BJ (cell line): ENCODE data around the gene TMEM176A. TPM values are rescaled to one million over a fixed set of nuclear protein-coding genes. Genes with fewer than 3 reads are reported as not detected.

Experiments used
- CTCF ChIA-PET: fragments of 350-600 bp; formaldehyde crosslinking; extraction: SDS; loops from one replicate; lab custom pipeline; 2021; ENCODE audit warnings: antibody characterized with exemption, inconsistent platforms; lab: Yijun Ruan, JAX
- POLR2A ChIA-PET: fragments of 300-600 bp; sonication (Branson Sonifier 250); formaldehyde crosslinking; extraction: SDS; loops from one replicate; lab custom pipeline; 2021; ENCODE audit warnings: antibody characterized with exemption; lab: Charles Lee
- DNase-seq: peaks from one replicate; pipeline ENCODE4 v3.0.0-alpha.2; 2011; ENCODE audit warnings: low read depth
- H3K27me3 ChIP-seq: 2 replicates; pipeline ENCODE4 v1.6.0; 2011; ENCODE audit warnings: low read length; ENCODE audit not compliant: control insufficient read depth, insufficient read depth
- H3K36me3 ChIP-seq: 2 replicates; pipeline ENCODE4 v1.5.1; 2011; ENCODE audit warnings: low read length; ENCODE audit not compliant: control insufficient read depth, insufficient read depth
- H3K4me3 ChIP-seq: 2 replicates; pipeline ENCODE4 v1.5.1; 2011; ENCODE audit warnings: low read depth, mild to moderate bottlenecking, control low read depth, low read length
- polyA minus RNA-seq: library from RNA; depleted of rRNA, polyadenylated mRNA; stranded (reverse); fragments of >200 nt; gene quantifications from 2 replicates; pipeline ENCODE4 v1.2.3, GENCODE V29; 2011; rRNA and poly(A)+ RNA removed
- polyA plus RNA-seq: library from polyadenylated mRNA; depleted of rRNA; stranded (reverse); fragments of >200 nt; gene quantifications from 2 replicates; pipeline ENCODE4 v1.2.3, GENCODE V29; 2011; rRNA removed
- TF ChIP-seq, protein P1 (sequence below): IDR thresholded peaks from 2 replicates; pipeline ENCODE4 v1.5.1; 2011; ENCODE audit warnings: low read depth, mild to moderate bottlenecking, control low read depth, inconsistent platforms, low read length, moderate library complexity; ENCODE audit not compliant: insufficient read depth

The TMEM176A gene, protein sequence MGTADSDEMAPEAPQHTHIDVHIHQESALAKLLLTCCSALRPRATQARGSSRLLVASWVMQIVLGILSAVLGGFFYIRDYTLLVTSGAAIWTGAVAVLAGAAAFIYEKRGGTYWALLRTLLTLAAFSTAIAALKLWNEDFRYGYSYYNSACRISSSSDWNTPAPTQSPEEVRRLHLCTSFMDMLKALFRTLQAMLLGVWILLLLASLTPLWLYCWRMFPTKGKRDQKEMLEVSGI
- polyA plus RNA-seq (not detected in 2 replicates), polyA minus RNA-seq (not detected in 2 replicates)

DNA sequence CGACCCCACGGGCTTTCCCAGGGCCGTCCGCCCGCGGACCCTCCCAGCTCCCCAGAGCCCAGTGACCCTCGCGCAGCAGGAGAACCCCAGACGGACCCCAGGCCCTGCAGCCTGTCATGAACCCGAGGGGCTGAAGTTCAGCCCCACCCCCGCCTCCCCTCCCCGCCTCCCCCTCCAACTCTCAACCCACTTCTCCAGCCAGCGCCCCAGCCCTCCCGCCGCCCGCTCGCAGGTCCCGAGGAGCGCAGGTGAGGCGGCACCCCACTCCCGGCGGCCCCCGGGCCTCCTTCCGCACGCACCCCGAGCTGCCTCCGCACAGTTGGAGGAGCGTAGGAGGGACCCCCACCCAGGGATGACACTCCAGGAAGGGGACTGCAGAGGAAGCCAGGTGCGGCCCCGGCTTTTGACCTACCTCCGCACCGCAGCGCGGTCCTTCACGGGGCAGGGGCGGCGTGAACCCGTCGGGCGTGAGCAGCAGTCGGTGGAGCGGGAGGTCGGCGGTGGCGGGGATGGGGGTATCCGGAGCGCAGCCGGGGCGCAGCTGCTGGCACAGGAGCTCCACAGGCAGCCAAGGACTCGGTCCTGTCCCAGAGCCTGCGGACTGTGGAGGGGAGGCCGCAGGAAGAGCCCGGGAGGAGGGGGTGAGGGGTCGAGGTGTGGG is at the start of gene TMEM176A:
Gene TMEM176A (plus strand): TSS at position 189 of the 661 bp plus-strand sequence. CDS start 782 bp downstream, outside the sequence.
- POLR2A ChIA-PET, result no interaction called here
- H3K27me3 ChIP-seq, result peaks cover 11% of the 10 kb centered on the region; the same call in 1 of the 2 replicates
- no peak for DNase-seq
- no peak within 1 kb of the TSS for H3K4me3 ChIP-seq
- no peaks in the 10 kb centered on the region for H3K36me3 ChIP-seq
- CTCF ChIA-PET, result no interaction called here
- TF ChIP-seq, protein P1, sequence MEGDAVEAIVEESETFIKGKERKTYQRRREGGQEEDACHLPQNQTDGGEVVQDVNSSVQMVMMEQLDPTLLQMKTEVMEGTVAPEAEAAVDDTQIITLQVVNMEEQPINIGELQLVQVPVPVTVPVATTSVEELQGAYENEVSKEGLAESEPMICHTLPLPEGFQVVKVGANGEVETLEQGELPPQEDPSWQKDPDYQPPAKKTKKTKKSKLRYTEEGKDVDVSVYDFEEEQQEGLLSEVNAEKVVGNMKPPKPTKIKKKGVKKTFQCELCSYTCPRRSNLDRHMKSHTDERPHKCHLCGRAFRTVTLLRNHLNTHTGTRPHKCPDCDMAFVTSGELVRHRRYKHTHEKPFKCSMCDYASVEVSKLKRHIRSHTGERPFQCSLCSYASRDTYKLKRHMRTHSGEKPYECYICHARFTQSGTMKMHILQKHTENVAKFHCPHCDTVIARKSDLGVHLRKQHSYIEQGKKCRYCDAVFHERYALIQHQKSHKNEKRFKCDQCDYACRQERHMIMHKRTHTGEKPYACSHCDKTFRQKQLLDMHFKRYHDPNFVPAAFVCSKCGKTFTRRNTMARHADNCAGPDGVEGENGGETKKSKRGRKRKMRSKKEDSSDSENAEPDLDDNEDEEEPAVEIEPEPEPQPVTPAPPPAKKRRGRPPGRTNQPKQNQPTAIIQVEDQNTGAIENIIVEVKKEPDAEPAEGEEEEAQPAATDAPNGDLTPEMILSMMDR, result no peak

DNA sequence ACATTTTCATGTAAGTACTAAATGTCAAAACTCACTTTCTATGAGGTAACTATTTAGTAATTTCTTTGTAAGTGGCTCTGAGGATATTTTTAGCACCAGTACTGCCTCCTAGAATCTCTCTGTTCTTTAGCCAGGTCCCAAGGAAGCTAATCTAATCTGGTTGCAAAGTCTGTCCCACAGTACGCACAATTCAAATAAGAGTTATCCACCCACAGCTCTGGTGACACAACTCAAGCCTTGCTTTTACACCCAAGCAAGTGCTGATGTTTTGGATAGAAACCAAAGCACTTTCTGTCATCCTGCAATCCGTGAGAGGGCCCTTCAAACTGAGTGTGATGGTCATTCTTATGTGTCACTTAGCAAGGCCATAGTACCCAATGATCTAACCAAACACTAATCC is 48.9 kb upstream of the TMEM176A start:
- CTCF ChIA-PET, result no interaction called here

DNA sequence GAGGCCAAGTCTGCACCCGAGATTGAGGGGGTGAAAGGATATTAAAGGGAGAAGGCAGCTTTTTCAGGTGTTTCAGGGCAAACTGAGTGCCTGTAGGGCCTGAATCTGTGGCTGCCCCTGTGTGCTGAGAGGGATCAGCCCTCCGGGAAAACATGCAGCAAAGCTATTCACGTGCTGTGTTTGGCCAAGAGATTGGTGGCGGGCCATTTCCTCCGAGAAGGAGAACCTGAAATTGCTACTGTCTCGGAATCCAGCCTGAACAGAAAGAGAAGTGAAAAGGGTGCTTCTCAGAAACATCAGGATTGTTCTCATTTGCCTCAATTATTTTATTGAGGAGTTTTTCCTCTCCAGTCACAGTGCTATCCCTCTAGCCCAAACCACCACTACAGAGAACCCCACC is 47.3 kb upstream of the TMEM176A start:
- ChIA-PET POLR2A (no interaction called here), CTCF (no interaction called here)
- no peaks in the 10 kb centered on the region for H3K36me3 ChIP-seq
- no peak overlapping the region for H3K4me3 ChIP-seq
- no peak for DNase-seq
- no peaks in the 10 kb centered on the region for H3K27me3 ChIP-seq
- TF ChIP-seq, protein P1, result no peak

More for the DNA sequence above, 48.9 kb upstream of the TMEM176A start:
- POLR2A ChIA-PET, result no interaction called here
- DNase-seq, result no peak
- TF ChIP-seq, protein P1, result no peak
- no peaks in the 10 kb centered on the region for H3K36me3 ChIP-seq
- H3K27me3 ChIP-seq, result no peaks in the 10 kb centered on the region
- H3K4me3 ChIP-seq, result no peak overlapping the region

DNA sequence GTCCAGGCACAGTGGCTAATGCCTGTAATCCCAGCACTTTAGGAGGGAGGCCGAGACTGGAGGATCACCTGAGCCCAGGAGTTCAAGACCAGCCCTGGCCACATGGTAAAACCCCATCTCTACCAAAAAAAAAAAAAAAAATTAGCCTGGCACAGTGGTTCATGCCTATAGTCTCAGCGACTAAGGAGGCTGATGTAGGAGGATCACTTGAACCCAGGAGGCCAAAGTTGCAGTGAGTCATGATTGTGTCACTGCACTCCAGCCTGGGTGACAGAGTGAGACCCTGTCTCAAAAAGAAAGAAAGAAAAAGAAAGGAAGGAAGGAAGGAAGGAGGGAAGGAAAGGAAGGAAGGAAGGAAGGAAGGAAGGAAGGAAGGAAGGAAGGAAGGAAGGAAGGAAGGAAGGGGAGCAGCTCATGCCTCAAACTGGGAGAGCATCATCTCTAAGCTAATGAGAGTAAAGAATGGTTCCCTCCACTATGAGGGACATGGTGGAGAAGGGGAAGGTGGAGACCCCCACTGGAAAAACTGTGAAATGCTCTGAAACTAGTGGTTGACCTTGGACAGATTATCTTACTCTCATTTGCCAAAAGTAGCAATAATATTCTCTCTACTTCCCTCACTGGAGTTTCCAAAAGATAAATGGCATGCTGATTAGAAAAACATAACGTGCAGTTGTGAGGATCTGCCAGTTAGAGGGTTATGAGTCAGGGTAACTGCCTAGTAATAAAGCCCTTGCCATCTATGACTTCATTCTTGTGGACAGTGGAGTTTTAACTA is 46.6 kb upstream of the TMEM176A start:
- no peak overlapping the region for H3K4me3 ChIP-seq
- ChIA-PET POLR2A (no interaction called here), CTCF (interaction anchor here (2.0 kb wide), 1 partner anchor 305 kb away, joined by 4 read pairs; no protein-coding TSS in a partner anchor)
- no peaks in the 10 kb centered on the region for H3K27me3 ChIP-seq
- no peaks in the 10 kb centered on the region for H3K36me3 ChIP-seq
- TF ChIP-seq, protein P1, result no peak
- DNase-seq, result no peak

DNA sequence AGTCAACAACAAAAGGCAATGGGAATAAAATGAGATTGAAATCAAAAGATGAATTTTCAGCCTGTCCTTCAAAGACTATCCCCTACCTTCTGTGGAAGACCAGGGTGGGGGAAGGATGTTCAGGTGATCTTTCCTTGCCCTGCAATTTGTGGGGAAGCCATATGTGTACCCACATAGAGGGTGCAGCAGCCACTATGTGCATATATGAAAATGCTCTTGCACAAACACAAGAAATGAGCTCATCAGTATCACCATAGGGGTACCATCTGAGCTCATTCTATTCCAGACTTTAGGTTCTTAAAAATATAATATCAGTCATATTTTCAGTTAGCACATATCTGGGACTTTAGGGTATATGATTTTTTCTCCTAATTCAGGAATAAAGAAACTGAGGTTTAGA is 45.6 kb upstream of the TMEM176A start:
- POLR2A ChIA-PET, result no interaction called here
- no peaks in the 10 kb centered on the region for H3K36me3 ChIP-seq
- H3K27me3 ChIP-seq, result no peaks in the 10 kb centered on the region
- H3K4me3 ChIP-seq, result no peak overlapping the region
- TF ChIP-seq, protein P1, result no peak
- DNase-seq, result no peak
- CTCF ChIA-PET, result interaction anchor here (2.0 kb wide), 1 partner anchor 306 kb away, joined by 4 read pairs; no protein-coding TSS in a partner anchor
